ENCODE results near the gene ZFR2.
"Not testable (repeated sequence)": the region's sequence is repeated elsewhere in the genome, so short reads cannot be mapped to it uniquely, and the experiment has no call there.

ZFR2 gene

GRCh38 chr19:3836887-3837286, 32.0 kb downstream of the ZFR2 start:
- no peak for DNase-seq (ENCODE audit: low read depth)

GRCh38 chr19:3835055-3835435, 33.8 kb downstream of the ZFR2 start:
- DNase-seq (ENCODE audit: low read depth), result no peak

GRCh38 chr19:3834349-3835054, 34.3 kb downstream of the ZFR2 start:
- DNase-seq (ENCODE audit: low read depth), result no peak

GRCh38 chr19:3833578-3834348, 35.1 kb downstream of the ZFR2 start:
- no peak for DNase-seq (ENCODE audit: low read depth)

GRCh38 chr19:3832001-3832400, 36.8 kb downstream of the ZFR2 start:
- DNase-seq (ENCODE audit: low read depth), result no peak

- DNase-seq (ENCODE audit: low read depth), result no peak
Measured at GRCh38 chr19:3831601-3832000, 37.2 kb downstream of the ZFR2 start.

- no peak for DNase-seq (ENCODE audit: low read depth)
Measured at GRCh38 chr19:3830621-3831589, 37.9 kb downstream of the ZFR2 start.

- no peak for DNase-seq (ENCODE audit: low read depth)
Measured at GRCh38 chr19:3827306-3827705, 41.5 kb downstream of the ZFR2 start.

- no peak for DNase-seq (ENCODE audit: low read depth)
Measured at GRCh38 chr19:3826163-3826562, 42.7 kb downstream of the ZFR2 start.

- no peak for DNase-seq (ENCODE audit: low read depth)
Measured at GRCh38 chr19:3825286-3825956, 43.4 kb downstream of the ZFR2 start.

GRCh38 chr19:3823350-3823713, 45.5 kb downstream of the ZFR2 start:
- DNase-seq (ENCODE audit: low read depth), result no peak

GRCh38 chr19:3822683-3823349, 46.0 kb downstream of the ZFR2 start:
- DNase-seq (ENCODE audit: low read depth), result no peak

- peak; percentile 79 for DNase-seq (ENCODE audit: low read depth)
Measured at GRCh38 chr19:3821857-3822364, 46.9 kb downstream of the ZFR2 start.

GRCh38 chr19:3821156-3821555, 47.7 kb downstream of the ZFR2 start:
- no peak for DNase-seq (ENCODE audit: low read depth)

- no peak for DNase-seq (ENCODE audit: low read depth)
Measured at GRCh38 chr19:3819989-3820388, 48.8 kb downstream of the ZFR2 start.

- DNase-seq (ENCODE audit: low read depth), result no peak
Measured at GRCh38 chr19:3818918-3819317, 49.9 kb downstream of the ZFR2 start.

- DNase-seq (ENCODE audit: low read depth), result no peak
Measured at GRCh38 chr19:3818466-3818865, 50.4 kb downstream of the ZFR2 start.

- DNase-seq (ENCODE audit: low read depth), result no peak
Measured at GRCh38 chr19:3817761-3818160, 51.1 kb downstream of the ZFR2 start.

- no peak for DNase-seq (ENCODE audit: low read depth)
Measured at GRCh38 chr19:3816566-3817218, 52.1 kb downstream of the ZFR2 start.

- DNase-seq (ENCODE audit: low read depth), result not testable (repeated sequence)
Measured at GRCh38 chr19:3816148-3816547, 52.7 kb downstream of the ZFR2 start.

GRCh38 chr19:3814648-3815047, 54.2 kb downstream of the ZFR2 start:
- DNase-seq (ENCODE audit: low read depth), result no peak
